Gastrocnemius medialis (tissue), 4 donors: ENCODE data around the gene PTPRN2. TPM values are rescaled to one million over a fixed set of nuclear protein-coding genes. Genes with fewer than 3 reads are reported as not detected.

Source experiments
- ATAC-seq, 2 donors: fragments of 150-250 bp; one replicate each; pipeline ENCODE4 v1.9.1; 2016
- DNase-seq, 2 donors: peaks; one replicate each; pipeline ENCODE4 v3.0.0-alpha.2; 2019
- H3K27ac ChIP-seq, 4 donors: fragments of 200-600 bp; sonication (generic); 1 replicate in 1 of 4; 2 replicates in 3 of 4; pipeline ENCODE4 v1.5.1; 2016 to 2018; ENCODE audit warnings: mild to moderate bottlenecking in 2 of 4, moderate library complexity in 1 of 4
- H3K27me3 ChIP-seq, 3 donors: fragments of 200-600 bp; sonication (generic) in 2 of 3; 1 replicate in 1 of 3; 2 replicates in 2 of 3; pipeline versions ENCODE4 v1.5.1 to v1.6.0; 2016 to 2019; ENCODE audit warnings: mild to moderate bottlenecking in 1 of 3, moderate library complexity in 1 of 3
- H3K36me3 ChIP-seq, 2 donors: fragments of 200-600 bp; sonication (generic) in 1 of 2; one replicate each; pipeline ENCODE4 v1.5.1; 2017 to 2018
- H3K4me1 ChIP-seq, 2 donors: fragments of 200-600 bp; sonication (generic) in 1 of 2; one replicate each; pipeline ENCODE4 v1.5.1; 2016 to 2017; ENCODE audit warnings: mild to moderate bottlenecking in 2 of 2
- H3K4me3 ChIP-seq, 4 donors: fragments of 200-600 bp; sonication (generic) in 3 of 4; 1 replicate in 1 of 4; 2 replicates in 3 of 4; pipeline ENCODE4 v1.5.1; 2016 to 2019; ENCODE audit warnings: mild to moderate bottlenecking in 2 of 4
- H3K9me3 ChIP-seq, 3 donors: fragments of 200-600 bp; sonication (generic) in 2 of 3; 1 replicate in 1 of 3; 2 replicates in 2 of 3; pipeline ENCODE4 v1.5.1; 2016 to 2019
- CTCF ChIP-seq, 5 experiments: fragments of 450-650 bp in 3 of 5; fragments of 200-600 bp in 2 of 5; sonication (generic) in 2 of 5; IDR thresholded peaks in 4 of 5; conservative IDR thresholded peaks in 1 of 5; 1 replicate in 4 of 5; 2 replicates in 1 of 5; pipeline ENCODE4 v1.5.1; 2016 to 2019; ENCODE audit warnings: antibody characterized with exemption in 5 of 5, mild to moderate bottlenecking in 3 of 5, moderate library complexity in 3 of 5
- POLR2A ChIP-seq, 2 donors: fragments of 450-650 bp; IDR thresholded peaks; one replicate each; pipeline ENCODE4 v1.6.1; 2017; ENCODE audit warnings: antibody characterized with exemption in 2 of 2, mild to moderate bottlenecking in 2 of 2, moderate library complexity in 2 of 2
- in situ Hi-C, 4 donors: fragments of 200-750 bp; cut with MboI; loops; one replicate each; pipeline versions ENCODE4 v1.15.0 to v1.8.0; 2017; ENCODE audit warnings: low sequenced_read_pairs in 4 of 4
- intact Hi-C: fragments of 100-400 bp; cut with DNase I; formaldehyde crosslinking; loops from one replicate; pipeline ENCODE4 v1.15.1; 2023; ENCODE audit warnings: low total_unique reads
- total RNA-seq, 4 donors: library from RNA; depleted of rRNA; stranded (reverse); fragments of >200 nt; gene quantifications; one replicate each; pipeline versions ENCODE4 v1.1.0 to v1.2.3, GENCODE V29; 2016

PTPRN2 gene
- total RNA-seq, 4 donors from 2014 or later, result 0.66 to 0.85 (median 0.81) TPM

- ATAC-seq, result no peak
- Histone ChIP-seq H3K4me3 (no peak overlapping the region), H3K36me3 (no peaks in the 10 kb centered on the region), H3K27ac (no peak overlapping the region), H3K4me1 (no peaks in the 10 kb centered on the region), H3K9me3 (no peaks in the 10 kb centered on the region), H3K27me3 (no peaks in the 10 kb centered on the region)
- no peak for DNase-seq
- no peak for TF ChIP-seq POLR2A (IDR thresholded peaks at IDR 0.05)
- TF ChIP-seq CTCF (IDR thresholded peaks at IDR 0.05 in 4 of 5, conservative IDR thresholded peaks at IDR 0.05 in 1 of 5), result no peak
- intact Hi-C loops, result no loop called here
- in situ Hi-C loops, result no loop called here
Observed at GRCh38 chr7:157719008-157719682, 868.5 kb downstream of the PTPRN2 start.

GRCh38 chr7:157718303-157719007, 869.2 kb downstream of the PTPRN2 start:
- Histone ChIP-seq H3K4me3 (no peak overlapping the region), H3K36me3 (no peaks in the 10 kb centered on the region), H3K27ac (no peak overlapping the region), H3K9me3 (no peaks in the 10 kb centered on the region), H3K4me1 (no peaks in the 10 kb centered on the region), H3K27me3 (no peaks in the 10 kb centered on the region)
- intact Hi-C loops, result no loop called here
- TF ChIP-seq POLR2A (IDR thresholded peaks at IDR 0.05) (no peak), CTCF (IDR thresholded peaks at IDR 0.05 in 4 of 5, conservative IDR thresholded peaks at IDR 0.05 in 1 of 5) (no peak)
- in situ Hi-C loops, result no loop called here
- no peak for DNase-seq
- no peak for ATAC-seq

- no peaks in the 10 kb centered on the region for H3K27me3 ChIP-seq
Observed at GRCh38 chr7:157717211-157718174, 870.1 kb downstream of the PTPRN2 start.

DNA sequence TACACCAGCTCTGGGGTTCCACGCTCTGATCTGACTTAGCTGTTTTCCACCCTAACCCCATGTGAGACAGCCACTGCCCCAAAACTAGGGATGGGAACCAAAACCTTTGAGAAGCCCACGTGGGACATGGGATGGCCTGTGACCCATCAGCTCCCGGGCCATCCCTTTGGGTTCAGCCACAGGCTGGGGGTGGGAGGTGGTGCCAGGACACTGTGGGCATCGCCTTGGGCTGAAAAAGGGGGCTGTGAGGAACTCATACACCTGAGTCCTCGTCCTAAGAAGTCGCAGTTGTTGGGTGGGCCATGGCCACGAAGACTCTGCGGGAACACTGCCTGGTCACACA, 871.7 kb downstream of the PTPRN2 start:
- H3K4me1 ChIP-seq, result no peaks in the 10 kb centered on the region
- no peaks in the 10 kb centered on the region for H3K27me3 ChIP-seq
- no peak overlapping the region for H3K27ac ChIP-seq
- intact Hi-C loops (no loop called here), in situ Hi-C loops (no loop called here)
- TF ChIP-seq CTCF (IDR thresholded peaks at IDR 0.05 in 4 of 5, conservative IDR thresholded peaks at IDR 0.05 in 1 of 5) (no peak), POLR2A (IDR thresholded peaks at IDR 0.05) (no peak)
- no peaks in the 10 kb centered on the region for H3K9me3 ChIP-seq
- no peaks in the 10 kb centered on the region for H3K36me3 ChIP-seq
- no peak overlapping the region for H3K4me3 ChIP-seq
- DNase-seq (no peak), ATAC-seq (no peak)

More at GRCh38 chr7:157717211-157718174, 870.1 kb downstream of the PTPRN2 start:
- ATAC-seq (no peak), DNase-seq (no peak)
- intact Hi-C loops, result no loop called here
- no peaks in the 10 kb centered on the region for H3K4me1 ChIP-seq
- no peak overlapping the region for H3K4me3 ChIP-seq
- in situ Hi-C loops, result no loop called here
- TF ChIP-seq CTCF (IDR thresholded peaks at IDR 0.05 in 4 of 5, conservative IDR thresholded peaks at IDR 0.05 in 1 of 5), result no peak
- no peak for TF ChIP-seq POLR2A (IDR thresholded peaks at IDR 0.05)
- no peaks in the 10 kb centered on the region for H3K9me3 ChIP-seq
- no peaks in the 10 kb centered on the region for H3K36me3 ChIP-seq
- H3K27ac ChIP-seq, result no peak overlapping the region
